ENCODE results near the gene DIRAS1. TPM values are rescaled to one million over a fixed set of nuclear protein-coding genes. Genes with fewer than 3 reads are reported as not detected.

The DIRAS1 gene
- total and polyA plus RNA-seq, 2 of the 8 experiments (the other 6 are each of a cell fraction or from before 2014, with no cell fraction given) = 20.2 to 22.3 TPM

DNA sequence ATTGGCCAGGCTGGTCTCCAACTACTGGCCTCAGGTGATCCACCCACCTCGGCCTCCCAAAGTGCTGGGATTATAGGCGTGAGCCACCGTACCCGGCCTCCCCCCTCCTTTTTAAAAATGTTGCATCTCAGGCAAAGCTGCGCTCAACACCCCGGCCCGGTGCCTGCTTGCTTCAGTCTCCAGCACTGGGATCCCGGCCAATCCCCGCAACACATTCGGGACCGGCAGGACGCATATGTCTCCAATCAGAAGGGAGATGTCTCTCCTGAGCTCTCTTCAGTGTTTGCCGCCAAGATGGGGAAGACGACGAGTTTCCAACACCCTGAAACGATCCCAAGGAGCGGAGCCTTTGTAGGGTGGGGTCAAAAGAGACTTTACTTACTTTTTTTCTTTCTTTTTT is 34.8 kb downstream of the DIRAS1 start (continued):
- TF ChIP-seq, protein P1, sequence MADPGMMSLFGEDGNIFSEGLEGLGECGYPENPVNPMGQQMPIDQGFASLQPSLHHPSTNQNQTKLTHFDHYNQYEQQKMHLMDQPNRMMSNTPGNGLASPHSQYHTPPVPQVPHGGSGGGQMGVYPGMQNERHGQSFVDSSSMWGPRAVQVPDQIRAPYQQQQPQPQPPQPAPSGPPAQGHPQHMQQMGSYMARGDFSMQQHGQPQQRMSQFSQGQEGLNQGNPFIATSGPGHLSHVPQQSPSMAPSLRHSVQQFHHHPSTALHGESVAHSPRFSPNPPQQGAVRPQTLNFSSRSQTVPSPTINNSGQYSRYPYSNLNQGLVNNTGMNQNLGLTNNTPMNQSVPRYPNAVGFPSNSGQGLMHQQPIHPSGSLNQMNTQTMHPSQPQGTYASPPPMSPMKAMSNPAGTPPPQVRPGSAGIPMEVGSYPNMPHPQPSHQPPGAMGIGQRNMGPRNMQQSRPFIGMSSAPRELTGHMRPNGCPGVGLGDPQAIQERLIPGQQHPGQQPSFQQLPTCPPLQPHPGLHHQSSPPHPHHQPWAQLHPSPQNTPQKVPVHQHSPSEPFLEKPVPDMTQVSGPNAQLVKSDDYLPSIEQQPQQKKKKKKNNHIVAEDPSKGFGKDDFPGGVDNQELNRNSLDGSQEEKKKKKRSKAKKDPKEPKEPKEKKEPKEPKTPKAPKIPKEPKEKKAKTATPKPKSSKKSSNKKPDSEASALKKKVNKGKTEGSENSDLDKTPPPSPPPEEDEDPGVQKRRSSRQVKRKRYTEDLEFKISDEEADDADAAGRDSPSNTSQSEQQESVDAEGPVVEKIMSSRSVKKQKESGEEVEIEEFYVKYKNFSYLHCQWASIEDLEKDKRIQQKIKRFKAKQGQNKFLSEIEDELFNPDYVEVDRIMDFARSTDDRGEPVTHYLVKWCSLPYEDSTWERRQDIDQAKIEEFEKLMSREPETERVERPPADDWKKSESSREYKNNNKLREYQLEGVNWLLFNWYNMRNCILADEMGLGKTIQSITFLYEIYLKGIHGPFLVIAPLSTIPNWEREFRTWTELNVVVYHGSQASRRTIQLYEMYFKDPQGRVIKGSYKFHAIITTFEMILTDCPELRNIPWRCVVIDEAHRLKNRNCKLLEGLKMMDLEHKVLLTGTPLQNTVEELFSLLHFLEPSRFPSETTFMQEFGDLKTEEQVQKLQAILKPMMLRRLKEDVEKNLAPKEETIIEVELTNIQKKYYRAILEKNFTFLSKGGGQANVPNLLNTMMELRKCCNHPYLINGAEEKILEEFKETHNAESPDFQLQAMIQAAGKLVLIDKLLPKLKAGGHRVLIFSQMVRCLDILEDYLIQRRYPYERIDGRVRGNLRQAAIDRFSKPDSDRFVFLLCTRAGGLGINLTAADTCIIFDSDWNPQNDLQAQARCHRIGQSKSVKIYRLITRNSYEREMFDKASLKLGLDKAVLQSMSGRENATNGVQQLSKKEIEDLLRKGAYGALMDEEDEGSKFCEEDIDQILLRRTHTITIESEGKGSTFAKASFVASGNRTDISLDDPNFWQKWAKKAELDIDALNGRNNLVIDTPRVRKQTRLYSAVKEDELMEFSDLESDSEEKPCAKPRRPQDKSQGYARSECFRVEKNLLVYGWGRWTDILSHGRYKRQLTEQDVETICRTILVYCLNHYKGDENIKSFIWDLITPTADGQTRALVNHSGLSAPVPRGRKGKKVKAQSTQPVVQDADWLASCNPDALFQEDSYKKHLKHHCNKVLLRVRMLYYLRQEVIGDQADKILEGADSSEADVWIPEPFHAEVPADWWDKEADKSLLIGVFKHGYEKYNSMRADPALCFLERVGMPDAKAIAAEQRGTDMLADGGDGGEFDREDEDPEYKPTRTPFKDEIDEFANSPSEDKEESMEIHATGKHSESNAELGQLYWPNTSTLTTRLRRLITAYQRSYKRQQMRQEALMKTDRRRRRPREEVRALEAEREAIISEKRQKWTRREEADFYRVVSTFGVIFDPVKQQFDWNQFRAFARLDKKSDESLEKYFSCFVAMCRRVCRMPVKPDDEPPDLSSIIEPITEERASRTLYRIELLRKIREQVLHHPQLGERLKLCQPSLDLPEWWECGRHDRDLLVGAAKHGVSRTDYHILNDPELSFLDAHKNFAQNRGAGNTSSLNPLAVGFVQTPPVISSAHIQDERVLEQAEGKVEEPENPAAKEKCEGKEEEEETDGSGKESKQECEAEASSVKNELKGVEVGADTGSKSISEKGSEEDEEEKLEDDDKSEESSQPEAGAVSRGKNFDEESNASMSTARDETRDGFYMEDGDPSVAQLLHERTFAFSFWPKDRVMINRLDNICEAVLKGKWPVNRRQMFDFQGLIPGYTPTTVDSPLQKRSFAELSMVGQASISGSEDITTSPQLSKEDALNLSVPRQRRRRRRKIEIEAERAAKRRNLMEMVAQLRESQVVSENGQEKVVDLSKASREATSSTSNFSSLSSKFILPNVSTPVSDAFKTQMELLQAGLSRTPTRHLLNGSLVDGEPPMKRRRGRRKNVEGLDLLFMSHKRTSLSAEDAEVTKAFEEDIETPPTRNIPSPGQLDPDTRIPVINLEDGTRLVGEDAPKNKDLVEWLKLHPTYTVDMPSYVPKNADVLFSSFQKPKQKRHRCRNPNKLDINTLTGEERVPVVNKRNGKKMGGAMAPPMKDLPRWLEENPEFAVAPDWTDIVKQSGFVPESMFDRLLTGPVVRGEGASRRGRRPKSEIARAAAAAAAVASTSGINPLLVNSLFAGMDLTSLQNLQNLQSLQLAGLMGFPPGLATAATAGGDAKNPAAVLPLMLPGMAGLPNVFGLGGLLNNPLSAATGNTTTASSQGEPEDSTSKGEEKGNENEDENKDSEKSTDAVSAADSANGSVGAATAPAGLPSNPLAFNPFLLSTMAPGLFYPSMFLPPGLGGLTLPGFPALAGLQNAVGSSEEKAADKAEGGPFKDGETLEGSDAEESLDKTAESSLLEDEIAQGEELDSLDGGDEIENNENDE (IDR thresholded peaks at IDR 0.05; ENCODE audit: insufficient replicate concordance, low read length) = no peak
- TF ChIP-seq, protein P2, sequence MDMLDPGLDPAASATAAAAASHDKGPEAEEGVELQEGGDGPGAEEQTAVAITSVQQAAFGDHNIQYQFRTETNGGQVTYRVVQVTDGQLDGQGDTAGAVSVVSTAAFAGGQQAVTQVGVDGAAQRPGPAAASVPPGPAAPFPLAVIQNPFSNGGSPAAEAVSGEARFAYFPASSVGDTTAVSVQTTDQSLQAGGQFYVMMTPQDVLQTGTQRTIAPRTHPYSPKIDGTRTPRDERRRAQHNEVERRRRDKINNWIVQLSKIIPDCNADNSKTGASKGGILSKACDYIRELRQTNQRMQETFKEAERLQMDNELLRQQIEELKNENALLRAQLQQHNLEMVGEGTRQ (IDR thresholded peaks at IDR 0.05; ENCODE audit: low read length) = no peak
- no peak for TF ChIP-seq CBX5 (IDR thresholded peaks at IDR 0.05; ENCODE audit: low read depth, low read length)
- TF ChIP-seq SRF (IDR thresholded peaks at IDR 0.05; ENCODE audit: low read depth, low read length) = no peak

All from H1 (cell line).